ENCODE measurements around the gene REEP6. TPM values are rescaled to one million over a fixed set of nuclear protein-coding genes. Genes with fewer than 3 reads are reported as not detected.
"Not testable (repeated sequence)": the region's sequence is repeated elsewhere in the genome, so short reads cannot be mapped to it uniquely, and the experiment has no call there.

The REEP6 gene
- total and polyA plus RNA-seq, 12 donors = 16.5 to 205 (median 115) TPM

DNA sequence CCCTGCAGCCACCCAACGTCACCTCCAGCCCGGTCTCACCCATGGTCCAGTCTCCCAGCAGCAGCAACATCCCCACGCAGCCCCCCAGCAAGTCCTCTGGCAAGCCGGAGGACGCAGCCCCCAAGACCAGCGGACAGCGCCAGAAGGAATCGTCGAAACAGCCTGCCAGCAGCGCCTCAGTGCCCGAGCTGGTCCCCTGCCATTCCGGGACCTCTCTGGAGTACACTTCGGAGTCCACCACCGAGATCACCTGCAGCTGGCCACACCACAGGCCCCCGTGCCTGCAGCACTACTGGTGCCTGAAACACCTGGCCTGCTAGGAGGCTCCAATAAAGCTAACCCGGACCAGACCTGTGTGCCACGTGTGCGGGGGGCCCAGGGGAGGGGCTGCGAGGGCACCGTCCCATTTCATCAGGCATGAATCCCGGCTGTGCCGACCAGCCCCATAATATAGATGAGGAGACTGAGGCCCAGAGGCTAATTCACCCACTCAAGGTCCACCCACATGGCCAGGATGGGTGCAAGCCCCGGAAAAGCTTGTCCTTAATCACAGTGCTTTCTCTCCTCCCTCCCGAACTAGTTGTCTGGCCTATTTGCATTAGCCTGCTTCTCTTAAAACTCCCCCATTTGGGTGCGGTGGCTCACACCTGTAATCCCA lies 6.7 kb downstream of the REEP6 start:
- no peaks in the 10 kb centered on the region for H3K27me3 ChIP-seq
- H3K4me1 ChIP-seq (replicated peaks in 1 of 2) = peaks cover 6 to 11% of the 10 kb centered on the region in 2 donors
- intact Hi-C loops (cut with DNase I) = no loop called here
- no peaks in the 10 kb centered on the region for H3K9me3 ChIP-seq (replicated peaks in 1 of 3)
- 85 to 91% (median 87%) methylated on average over 4 to 25 of the region's 25 CpGs for whole genome bisulfite sequencing, 4 donors
- H3K27ac ChIP-seq = no peak overlapping the region
- no peak for TF ChIP-seq POLR2A (IDR thresholded peaks at IDR 0.05)
- TF ChIP-seq, protein P1, sequence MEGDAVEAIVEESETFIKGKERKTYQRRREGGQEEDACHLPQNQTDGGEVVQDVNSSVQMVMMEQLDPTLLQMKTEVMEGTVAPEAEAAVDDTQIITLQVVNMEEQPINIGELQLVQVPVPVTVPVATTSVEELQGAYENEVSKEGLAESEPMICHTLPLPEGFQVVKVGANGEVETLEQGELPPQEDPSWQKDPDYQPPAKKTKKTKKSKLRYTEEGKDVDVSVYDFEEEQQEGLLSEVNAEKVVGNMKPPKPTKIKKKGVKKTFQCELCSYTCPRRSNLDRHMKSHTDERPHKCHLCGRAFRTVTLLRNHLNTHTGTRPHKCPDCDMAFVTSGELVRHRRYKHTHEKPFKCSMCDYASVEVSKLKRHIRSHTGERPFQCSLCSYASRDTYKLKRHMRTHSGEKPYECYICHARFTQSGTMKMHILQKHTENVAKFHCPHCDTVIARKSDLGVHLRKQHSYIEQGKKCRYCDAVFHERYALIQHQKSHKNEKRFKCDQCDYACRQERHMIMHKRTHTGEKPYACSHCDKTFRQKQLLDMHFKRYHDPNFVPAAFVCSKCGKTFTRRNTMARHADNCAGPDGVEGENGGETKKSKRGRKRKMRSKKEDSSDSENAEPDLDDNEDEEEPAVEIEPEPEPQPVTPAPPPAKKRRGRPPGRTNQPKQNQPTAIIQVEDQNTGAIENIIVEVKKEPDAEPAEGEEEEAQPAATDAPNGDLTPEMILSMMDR (IDR thresholded peaks at IDR 0.05) = no peak
- no peaks in the 10 kb centered on the region for H3K36me3 ChIP-seq (replicated peaks in 1 of 2)
- no peak for DNase-seq
- H3K4me3 ChIP-seq = no peak overlapping the region

DNA sequence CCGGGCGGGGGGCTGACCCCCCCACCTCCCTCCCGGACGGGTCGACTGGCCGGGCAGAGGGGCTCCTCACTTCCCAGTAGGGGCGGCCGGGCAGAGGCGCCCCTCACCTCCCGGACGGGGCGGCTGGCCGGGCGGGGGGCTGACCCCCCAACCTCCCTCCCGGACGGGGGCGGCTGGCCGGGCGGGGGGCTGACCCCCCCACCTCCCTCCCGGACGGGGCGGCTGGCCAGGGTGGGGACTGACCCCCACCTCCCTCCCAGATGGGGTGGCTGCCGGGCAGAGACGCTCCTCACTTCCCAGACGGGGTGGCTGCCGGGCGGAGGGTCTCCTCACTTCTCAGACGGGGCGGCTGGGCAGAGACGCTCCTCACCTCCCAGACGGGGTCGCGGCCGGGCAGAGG lies 8.2 kb downstream of the REEP6 start:
- DNase-seq; H3K4me1 ChIP-seq (replicated peaks in 1 of 2); H3K27ac ChIP-seq; intact Hi-C loops (cut with DNase I); H3K27me3 ChIP-seq; H3K9me3 ChIP-seq (replicated peaks in 1 of 3); H3K4me3 ChIP-seq; H3K36me3 ChIP-seq (replicated peaks in 1 of 2): not testable (repeated sequence)
- 84 to 88% methylated on average over 12 to 29 of the region's 34 CpGs; no CpG with 5 or more reads in 2 of the 4 donors for WGBS, 4 donors

DNA sequence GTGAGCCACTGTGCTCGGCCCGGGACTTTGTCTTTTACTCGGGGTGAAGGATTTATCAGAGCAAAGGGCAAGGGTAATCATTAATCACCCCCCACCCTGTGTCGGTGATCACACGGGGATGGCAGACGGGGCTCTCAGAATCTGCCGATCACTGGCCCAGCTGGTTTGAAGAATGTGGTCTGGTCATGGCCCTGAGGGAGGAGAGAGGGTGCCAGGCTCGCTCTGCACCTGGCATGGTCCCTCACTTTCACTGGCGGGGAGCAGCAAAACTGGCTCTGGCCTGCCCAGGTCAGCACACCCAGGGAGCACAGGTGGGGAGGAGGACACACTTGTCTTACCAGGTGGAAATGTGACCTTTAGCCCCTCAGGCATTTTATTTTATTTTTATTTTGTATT lies 10.2 kb downstream of the REEP6 start:
- intact Hi-C loops (cut with DNase I) = no loop called here
- no peak for DNase-seq
- 32 to 62% (median 53%) methylated on average over 8 to 9 of the region's 9 CpGs for WGBS, 4 donors

DNA sequence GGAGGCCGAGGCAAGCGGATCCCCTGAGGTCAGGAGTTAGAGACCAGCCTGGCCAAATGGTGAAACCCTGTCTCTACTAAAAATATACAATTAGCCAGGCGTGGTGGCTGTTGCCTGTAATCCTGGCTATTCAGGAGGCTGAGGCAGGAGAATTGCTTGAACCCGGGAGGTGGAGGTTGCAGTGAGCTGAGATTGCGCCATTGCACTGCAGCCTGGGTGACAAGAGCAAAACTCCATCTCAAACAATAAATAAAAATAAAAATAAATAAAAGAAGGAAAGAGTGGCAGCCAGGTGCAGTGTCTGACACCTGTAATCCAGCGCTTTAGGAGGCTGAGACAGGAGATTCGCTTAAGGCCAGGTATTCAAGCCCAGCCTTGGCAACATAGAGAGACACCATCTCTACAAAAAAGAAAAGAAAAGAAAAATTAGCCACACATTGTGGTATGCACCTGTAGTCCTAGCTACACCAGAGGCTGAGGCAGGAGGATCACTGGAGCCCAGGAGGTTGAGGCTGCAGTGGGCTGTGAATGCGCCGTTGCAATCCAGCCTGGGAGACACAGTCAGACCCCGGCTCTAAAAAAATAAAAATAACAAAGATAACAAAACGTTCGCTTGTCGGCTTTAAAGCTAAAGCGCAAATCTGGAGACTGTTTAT lies 11.6 kb downstream of the REEP6 start:
- 57 to 66% (median 62%) methylated on average over 14 of the region's 14 CpGs for WGBS, 4 donors
- Histone ChIP-seq H3K4me1 (replicated peaks in 1 of 2) (no peaks in the 10 kb centered on the region), H3K9me3 (replicated peaks in 1 of 3) (no peaks in the 10 kb centered on the region), H3K36me3 (replicated peaks in 1 of 2) (no peaks in the 10 kb centered on the region), H3K4me3 (no peak overlapping the region), H3K27me3 (no peaks in the 10 kb centered on the region), H3K27ac (no peak overlapping the region)
- intact Hi-C loops (cut with DNase I) = no loop called here
- DNase-seq = no peak
- TF ChIP-seq, protein P1 (IDR thresholded peaks at IDR 0.05) = no peak
- TF ChIP-seq POLR2A (IDR thresholded peaks at IDR 0.05) = no peak

More for the DNA sequence above, 10.2 kb downstream of the REEP6 start:
- Histone ChIP-seq H3K4me3 (no peak overlapping the region), H3K4me1 (replicated peaks in 1 of 2) (no peaks in the 10 kb centered on the region), H3K27ac (no peak overlapping the region), H3K9me3 (replicated peaks in 1 of 3) (no peaks in the 10 kb centered on the region), H3K27me3 (no peaks in the 10 kb centered on the region), H3K36me3 (replicated peaks in 1 of 2) (no peaks in the 10 kb centered on the region)
- TF ChIP-seq, protein P1 (IDR thresholded peaks at IDR 0.05) = no peak
- no peak for TF ChIP-seq POLR2A (IDR thresholded peaks at IDR 0.05)

All from adrenal gland (tissue), 12 donors.